ENCODE measurements around the gene LDHAL6A.

The LDHAL6A gene

GRCh38 chr11:18485913-18486528, 30.4 kb downstream of the LDHAL6A start:
- CTCF ChIA-PET, result no interaction called here
- Histone ChIP-seq H3K27ac (ENCODE audit: insufficient read depth in 1 of 2, low read depth in 1 of 2, low read length in 2 of 2, poor library complexity in 1 of 2, severe bottlenecking in 2 of 2) (no peak overlapping the region), H3K4me1 (ENCODE audit: control extremely low read depth in 1 of 4, control insufficient read depth in 4 of 4, insufficient read depth in 4 of 4, low read length in 3 of 4) (no peaks in the 10 kb centered on the region), H3K4me3 (ENCODE audit: control insufficient read depth in 1 of 7, extremely low read depth in 1 of 7, insufficient read depth in 4 of 7, low read depth in 2 of 7, low read length in 6 of 7) (no peak overlapping the region), H3K9me3 (ENCODE audit: control extremely low read depth in 1 of 5, control insufficient read depth in 4 of 5, insufficient read depth in 2 of 5, low read depth in 1 of 5, low read length in 4 of 5) (no peaks in the 10 kb centered on the region), H3K36me3 (ENCODE audit: control insufficient read depth in 4 of 4, insufficient read depth in 4 of 4, low read length in 3 of 4) (peaks cover 30 to 70% (median 53%) of the 10 kb centered on the region in 4 experiments), H3K27me3 (replicated peaks in 2 of 5; ENCODE audit: control insufficient read depth in 4 of 5, insufficient read depth in 5 of 5, low read length in 4 of 5) (no peaks in the 10 kb centered on the region)
- POLR2A ChIA-PET, result no interaction called here
- no peak for DNase-seq
- 96% methylated on average over 7 of the region's 8 CpGs for WGBS (ENCODE audit: insufficient coverage)

DNA sequence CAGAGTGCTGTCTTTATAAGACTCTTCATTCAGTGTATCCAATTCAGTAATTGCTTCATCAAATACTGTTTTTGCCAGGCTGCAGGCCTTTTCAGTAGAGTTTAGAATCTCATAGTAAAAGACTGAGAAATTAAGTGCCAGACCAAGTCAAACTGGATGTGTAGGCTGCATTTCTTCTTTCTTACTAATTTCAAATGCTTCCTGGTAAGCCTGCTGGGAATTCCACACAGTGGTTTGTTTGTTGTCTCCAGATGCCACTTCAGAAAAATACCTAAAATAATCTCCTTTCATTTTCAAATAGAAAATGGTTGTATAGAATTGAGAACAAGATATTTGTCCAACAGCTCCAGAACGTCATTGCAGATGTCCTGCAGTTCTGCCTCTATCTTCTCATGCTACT, 34.7 kb downstream of the LDHAL6A start:
- H3K27me3 ChIP-seq (replicated peaks in 2 of 5; ENCODE audit: control insufficient read depth in 4 of 5, insufficient read depth in 5 of 5, low read length in 4 of 5), result no peaks in the 10 kb centered on the region
- H3K36me3 ChIP-seq (ENCODE audit: control insufficient read depth in 4 of 4, insufficient read depth in 4 of 4, low read length in 3 of 4), result peaks cover 20 to 58% (median 35%) of the 10 kb centered on the region in 4 experiments
- H3K4me3 ChIP-seq (ENCODE audit: control insufficient read depth in 1 of 7, extremely low read depth in 1 of 7, insufficient read depth in 4 of 7, low read depth in 2 of 7, low read length in 6 of 7), result no peak overlapping the region
- WGBS (ENCODE audit: insufficient coverage), result 100% methylated on average over 1 of the region's 1 CpG
- no peak for DNase-seq
- ChIA-PET POLR2A (no interaction called here), CTCF (no interaction called here)
- no peaks in the 10 kb centered on the region for H3K9me3 ChIP-seq (ENCODE audit: control extremely low read depth in 1 of 5, control insufficient read depth in 4 of 5, insufficient read depth in 2 of 5, low read depth in 1 of 5, low read length in 4 of 5)
- peaks cover 0 to 3% (median 1%) of the 10 kb centered on the region in 4 experiments for H3K4me1 ChIP-seq (ENCODE audit: control extremely low read depth in 1 of 4, control insufficient read depth in 4 of 4, insufficient read depth in 4 of 4, low read length in 3 of 4)
- H3K27ac ChIP-seq (ENCODE audit: insufficient read depth in 1 of 2, low read depth in 1 of 2, low read length in 2 of 2, poor library complexity in 1 of 2, severe bottlenecking in 2 of 2), result no peak overlapping the region

GRCh38 chr11:18490736-18491485, 35.3 kb downstream of the LDHAL6A start:
- Histone ChIP-seq H3K27ac (ENCODE audit: insufficient read depth in 1 of 2, low read depth in 1 of 2, low read length in 2 of 2, poor library complexity in 1 of 2, severe bottlenecking in 2 of 2) (no peak overlapping the region), H3K4me1 (ENCODE audit: control extremely low read depth in 1 of 4, control insufficient read depth in 4 of 4, insufficient read depth in 4 of 4, low read length in 3 of 4) (peaks cover 0 to 4% (median 1%) of the 10 kb centered on the region in 4 experiments), H3K36me3 (ENCODE audit: control insufficient read depth in 4 of 4, insufficient read depth in 4 of 4, low read length in 3 of 4) (peaks cover 19 to 57% (median 33%) of the 10 kb centered on the region in 4 experiments), H3K27me3 (replicated peaks in 2 of 5; ENCODE audit: control insufficient read depth in 4 of 5, insufficient read depth in 5 of 5, low read length in 4 of 5) (no peaks in the 10 kb centered on the region), H3K4me3 (ENCODE audit: control insufficient read depth in 1 of 7, extremely low read depth in 1 of 7, insufficient read depth in 4 of 7, low read depth in 2 of 7, low read length in 6 of 7) (no peak overlapping the region), H3K9me3 (ENCODE audit: control extremely low read depth in 1 of 5, control insufficient read depth in 4 of 5, insufficient read depth in 2 of 5, low read depth in 1 of 5, low read length in 4 of 5) (no peaks in the 10 kb centered on the region)
- no peak for DNase-seq
- ChIA-PET CTCF (no interaction called here), POLR2A (no interaction called here)
- 98% methylated on average over 10 of the region's 15 CpGs for WGBS (ENCODE audit: insufficient coverage)

- CTCF ChIA-PET, result no interaction called here
- Histone ChIP-seq H3K27ac (ENCODE audit: insufficient read depth in 1 of 2, low read depth in 1 of 2, low read length in 2 of 2, poor library complexity in 1 of 2, severe bottlenecking in 2 of 2) (no peak overlapping the region), H3K36me3 (ENCODE audit: control insufficient read depth in 4 of 4, insufficient read depth in 4 of 4, low read length in 3 of 4) (peaks cover 16 to 57% (median 33%) of the 10 kb centered on the region in 4 experiments), H3K27me3 (replicated peaks in 2 of 5; ENCODE audit: control insufficient read depth in 4 of 5, insufficient read depth in 5 of 5, low read length in 4 of 5) (no peaks in the 10 kb centered on the region), H3K9me3 (ENCODE audit: control extremely low read depth in 1 of 5, control insufficient read depth in 4 of 5, insufficient read depth in 2 of 5, low read depth in 1 of 5, low read length in 4 of 5) (no peaks in the 10 kb centered on the region), H3K4me3 (ENCODE audit: control insufficient read depth in 1 of 7, extremely low read depth in 1 of 7, insufficient read depth in 4 of 7, low read depth in 2 of 7, low read length in 6 of 7) (no peak overlapping the region), H3K4me1 (ENCODE audit: control extremely low read depth in 1 of 4, control insufficient read depth in 4 of 4, insufficient read depth in 4 of 4, low read length in 3 of 4) (peaks cover 0 to 4% (median 1%) of the 10 kb centered on the region in 4 experiments)
- no CpG with 5 or more reads among the region's 2 CpGs for WGBS (ENCODE audit: insufficient coverage)
- POLR2A ChIA-PET, result no interaction called here
- DNase-seq, result no peak
These were observed 36.3 kb downstream of the LDHAL6A start for GRCh38 chr11:18491924-18492323.

- no peaks in the 10 kb centered on the region for H3K27me3 ChIP-seq (replicated peaks in 2 of 5; ENCODE audit: control insufficient read depth in 4 of 5, insufficient read depth in 5 of 5, low read length in 4 of 5)
- ChIA-PET CTCF (no interaction called here), POLR2A (no interaction called here)
- H3K4me1 ChIP-seq (ENCODE audit: control extremely low read depth in 1 of 4, control insufficient read depth in 4 of 4, insufficient read depth in 4 of 4, low read length in 3 of 4), result peaks cover 0 to 4% (median 1%) of the 10 kb centered on the region in 4 experiments
- H3K4me3 ChIP-seq (ENCODE audit: control insufficient read depth in 1 of 7, extremely low read depth in 1 of 7, insufficient read depth in 4 of 7, low read depth in 2 of 7, low read length in 6 of 7), result no peak overlapping the region
- H3K9me3 ChIP-seq (ENCODE audit: control extremely low read depth in 1 of 5, control insufficient read depth in 4 of 5, insufficient read depth in 2 of 5, low read depth in 1 of 5, low read length in 4 of 5), result no peaks in the 10 kb centered on the region
- H3K27ac ChIP-seq (ENCODE audit: insufficient read depth in 1 of 2, low read depth in 1 of 2, low read length in 2 of 2, poor library complexity in 1 of 2, severe bottlenecking in 2 of 2), result no peak overlapping the region
- H3K36me3 ChIP-seq (ENCODE audit: control insufficient read depth in 4 of 4, insufficient read depth in 4 of 4, low read length in 3 of 4), result peaks cover 17 to 57% (median 34%) of the 10 kb centered on the region in 4 experiments
- no peak for DNase-seq
These were observed 37.2 kb downstream of the LDHAL6A start for GRCh38 chr11:18492888-18493287.

- peaks cover 20 to 59% (median 34%) of the 10 kb centered on the region in 4 experiments for H3K36me3 ChIP-seq (ENCODE audit: control insufficient read depth in 4 of 4, insufficient read depth in 4 of 4, low read length in 3 of 4)
- POLR2A ChIA-PET, result no interaction called here
- DNase-seq, result no peak
- H3K27ac ChIP-seq (ENCODE audit: insufficient read depth in 1 of 2, low read depth in 1 of 2, low read length in 2 of 2, poor library complexity in 1 of 2, severe bottlenecking in 2 of 2), result no peak overlapping the region
- peaks cover 0 to 4% (median 1%) of the 10 kb centered on the region in 4 experiments for H3K4me1 ChIP-seq (ENCODE audit: control extremely low read depth in 1 of 4, control insufficient read depth in 4 of 4, insufficient read depth in 4 of 4, low read length in 3 of 4)
- 89% methylated on average over 3 of the region's 4 CpGs for WGBS (ENCODE audit: insufficient coverage)
- no peaks in the 10 kb centered on the region for H3K27me3 ChIP-seq (replicated peaks in 2 of 5; ENCODE audit: control insufficient read depth in 4 of 5, insufficient read depth in 5 of 5, low read length in 4 of 5)
- H3K4me3 ChIP-seq (ENCODE audit: control insufficient read depth in 1 of 7, extremely low read depth in 1 of 7, insufficient read depth in 4 of 7, low read depth in 2 of 7, low read length in 6 of 7), result no peak overlapping the region
- CTCF ChIA-PET, result no interaction called here
- H3K9me3 ChIP-seq (ENCODE audit: control extremely low read depth in 1 of 5, control insufficient read depth in 4 of 5, insufficient read depth in 2 of 5, low read depth in 1 of 5, low read length in 4 of 5), result no peaks in the 10 kb centered on the region
These were observed 37.7 kb downstream of the LDHAL6A start for GRCh38 chr11:18493310-18493709.

GRCh38 chr11:18495271-18495670, 39.6 kb downstream of the LDHAL6A start:
- Histone ChIP-seq H3K27ac (ENCODE audit: insufficient read depth in 1 of 2, low read depth in 1 of 2, low read length in 2 of 2, poor library complexity in 1 of 2, severe bottlenecking in 2 of 2) (no peak overlapping the region), H3K36me3 (ENCODE audit: control insufficient read depth in 4 of 4, insufficient read depth in 4 of 4, low read length in 3 of 4) (peaks cover 15 to 60% (median 31%) of the 10 kb centered on the region in 4 experiments), H3K9me3 (ENCODE audit: control extremely low read depth in 1 of 5, control insufficient read depth in 4 of 5, insufficient read depth in 2 of 5, low read depth in 1 of 5, low read length in 4 of 5) (no peaks in the 10 kb centered on the region), H3K4me1 (ENCODE audit: control extremely low read depth in 1 of 4, control insufficient read depth in 4 of 4, insufficient read depth in 4 of 4, low read length in 3 of 4) (peaks cover 0 to 4% (median 1%) of the 10 kb centered on the region in 4 experiments), H3K27me3 (replicated peaks in 2 of 5; ENCODE audit: control insufficient read depth in 4 of 5, insufficient read depth in 5 of 5, low read length in 4 of 5) (no peaks in the 10 kb centered on the region), H3K4me3 (ENCODE audit: control insufficient read depth in 1 of 7, extremely low read depth in 1 of 7, insufficient read depth in 4 of 7, low read depth in 2 of 7, low read length in 6 of 7) (no peak overlapping the region)
- DNase-seq, result peak; percentile 17 to 74 (median 63)
- ChIA-PET CTCF (interaction anchor here (1.4 to 1.7 kb wide), 2 partner anchors 8 to 11 kb away, joined by 3 to 6 read pairs; no protein-coding TSS in a partner anchor), POLR2A (interaction anchor here (0.6 kb wide), 1 partner anchor 50 kb away, joined by 3 read pairs; no protein-coding TSS in a partner anchor)

Measured in common myeloid progenitor, CD34-positive (primary cell).